HCT116 (cell line): ENCODE results near the gene ANKLE2.

ENCODE experiments used
- ELF1 ChIP-seq: IDR thresholded peaks from 2 replicates; pipeline ENCODE4 v1.6.1; 2012; ENCODE audit warnings: low read depth, borderline replicate concordance
- EZH2 ChIP-seq: fragments of 200-600 bp; sonication (generic); IDR thresholded peaks from 2 replicates; pipeline ENCODE4 v1.6.1; 2017; ENCODE audit warnings: antibody characterized with exemption, mixed run types
- EZH2phosphoT487 ChIP-seq: fragments of 200-600 bp; IDR thresholded peaks from 2 replicates; pipeline ENCODE4 v1.6.1; 2018; ENCODE audit warnings: antibody characterized with exemption, borderline replicate concordance
- POLR2A ChIP-seq: IDR thresholded peaks from 2 replicates; pipeline ENCODE4 v1.7.0; 2011; ENCODE audit warnings: borderline replicate concordance; ENCODE audit not compliant: insufficient read depth, insufficient read length; ENCODE audit errors: extremely low read depth
- RAD21 ChIP-seq: IDR thresholded peaks from 2 replicates; pipeline ENCODE4 v1.6.1; 2012; ENCODE audit warnings: low read depth, mild to moderate bottlenecking
- ZNF274 ChIP-seq: fragments of 200-500 bp; sonication (Bioruptor generic); IDR thresholded peaks from 2 replicates; pipeline ENCODE4 v1.6.1; 2014; ENCODE audit warnings: mild to moderate bottlenecking, low read depth, low read length, inconsistent platforms
- TF ChIP-seq, protein P1 (sequence below), 3 experiments: fragments of 200-600 bp in 1 of 3; sonication (generic) in 1 of 3; IDR thresholded peaks in 2 of 3; conservative IDR thresholded peaks in 1 of 3; 2 replicates each; pipeline ENCODE4 v1.5.1; 2012 to 2017; ENCODE audit warnings: low read depth in 2 of 3, low read length in 2 of 3, antibody characterized with exemption in 1 of 3, borderline replicate concordance in 1 of 3, control low read depth in 1 of 3, mild to moderate bottlenecking in 1 of 3, mixed read lengths in 1 of 3, mixed run types in 1 of 3, moderate library complexity in 1 of 3; ENCODE audit not compliant: insufficient read depth in 1 of 3
- TF ChIP-seq, protein P2 (sequence below): IDR thresholded peaks from 2 replicates; pipeline ENCODE4 v1.6.1; 2012
- TF ChIP-seq, protein P3 (sequence below): IDR thresholded peaks from 2 replicates; pipeline ENCODE4 v1.6.1; 2012; ENCODE audit warnings: low read depth

DNA sequence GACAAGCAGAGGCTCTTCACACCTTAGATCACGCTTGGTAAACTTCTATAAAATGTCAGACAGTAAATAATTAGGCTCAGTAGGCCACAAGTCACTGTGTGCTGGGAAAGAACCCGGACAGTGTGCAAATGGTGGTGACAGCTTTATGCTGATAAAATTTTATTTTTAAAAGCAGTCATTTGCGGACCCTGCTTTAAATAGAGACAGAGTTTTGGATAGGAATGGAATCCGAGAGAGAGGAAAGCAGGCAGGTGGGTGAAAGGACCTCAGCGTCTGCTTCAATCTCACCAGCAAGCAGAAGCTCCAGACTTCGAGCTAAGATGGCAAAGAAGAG, 21.4 kb downstream of the ANKLE2 start:
- no peak for TF ChIP-seq RAD21
- TF ChIP-seq EZH2phosphoT487, result no peak
- TF ChIP-seq, protein P1, sequence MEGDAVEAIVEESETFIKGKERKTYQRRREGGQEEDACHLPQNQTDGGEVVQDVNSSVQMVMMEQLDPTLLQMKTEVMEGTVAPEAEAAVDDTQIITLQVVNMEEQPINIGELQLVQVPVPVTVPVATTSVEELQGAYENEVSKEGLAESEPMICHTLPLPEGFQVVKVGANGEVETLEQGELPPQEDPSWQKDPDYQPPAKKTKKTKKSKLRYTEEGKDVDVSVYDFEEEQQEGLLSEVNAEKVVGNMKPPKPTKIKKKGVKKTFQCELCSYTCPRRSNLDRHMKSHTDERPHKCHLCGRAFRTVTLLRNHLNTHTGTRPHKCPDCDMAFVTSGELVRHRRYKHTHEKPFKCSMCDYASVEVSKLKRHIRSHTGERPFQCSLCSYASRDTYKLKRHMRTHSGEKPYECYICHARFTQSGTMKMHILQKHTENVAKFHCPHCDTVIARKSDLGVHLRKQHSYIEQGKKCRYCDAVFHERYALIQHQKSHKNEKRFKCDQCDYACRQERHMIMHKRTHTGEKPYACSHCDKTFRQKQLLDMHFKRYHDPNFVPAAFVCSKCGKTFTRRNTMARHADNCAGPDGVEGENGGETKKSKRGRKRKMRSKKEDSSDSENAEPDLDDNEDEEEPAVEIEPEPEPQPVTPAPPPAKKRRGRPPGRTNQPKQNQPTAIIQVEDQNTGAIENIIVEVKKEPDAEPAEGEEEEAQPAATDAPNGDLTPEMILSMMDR (IDR thresholded peaks at IDR 0.05 in 2 of 3, conservative IDR thresholded peaks at IDR 0.05 in 1 of 3; ENCODE audit: borderline replicate concordance in 1 of 3, insufficient read depth in 1 of 3, low read depth in 2 of 3, low read length in 2 of 3), result no peak
- TF ChIP-seq EZH2, result no peak
- TF ChIP-seq ELF1, result no peak
- TF ChIP-seq, protein P2, sequence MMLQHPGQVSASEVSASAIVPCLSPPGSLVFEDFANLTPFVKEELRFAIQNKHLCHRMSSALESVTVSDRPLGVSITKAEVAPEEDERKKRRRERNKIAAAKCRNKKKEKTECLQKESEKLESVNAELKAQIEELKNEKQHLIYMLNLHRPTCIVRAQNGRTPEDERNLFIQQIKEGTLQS, result no peak
- TF ChIP-seq ZNF274, result no peak
- TF ChIP-seq, protein P3, sequence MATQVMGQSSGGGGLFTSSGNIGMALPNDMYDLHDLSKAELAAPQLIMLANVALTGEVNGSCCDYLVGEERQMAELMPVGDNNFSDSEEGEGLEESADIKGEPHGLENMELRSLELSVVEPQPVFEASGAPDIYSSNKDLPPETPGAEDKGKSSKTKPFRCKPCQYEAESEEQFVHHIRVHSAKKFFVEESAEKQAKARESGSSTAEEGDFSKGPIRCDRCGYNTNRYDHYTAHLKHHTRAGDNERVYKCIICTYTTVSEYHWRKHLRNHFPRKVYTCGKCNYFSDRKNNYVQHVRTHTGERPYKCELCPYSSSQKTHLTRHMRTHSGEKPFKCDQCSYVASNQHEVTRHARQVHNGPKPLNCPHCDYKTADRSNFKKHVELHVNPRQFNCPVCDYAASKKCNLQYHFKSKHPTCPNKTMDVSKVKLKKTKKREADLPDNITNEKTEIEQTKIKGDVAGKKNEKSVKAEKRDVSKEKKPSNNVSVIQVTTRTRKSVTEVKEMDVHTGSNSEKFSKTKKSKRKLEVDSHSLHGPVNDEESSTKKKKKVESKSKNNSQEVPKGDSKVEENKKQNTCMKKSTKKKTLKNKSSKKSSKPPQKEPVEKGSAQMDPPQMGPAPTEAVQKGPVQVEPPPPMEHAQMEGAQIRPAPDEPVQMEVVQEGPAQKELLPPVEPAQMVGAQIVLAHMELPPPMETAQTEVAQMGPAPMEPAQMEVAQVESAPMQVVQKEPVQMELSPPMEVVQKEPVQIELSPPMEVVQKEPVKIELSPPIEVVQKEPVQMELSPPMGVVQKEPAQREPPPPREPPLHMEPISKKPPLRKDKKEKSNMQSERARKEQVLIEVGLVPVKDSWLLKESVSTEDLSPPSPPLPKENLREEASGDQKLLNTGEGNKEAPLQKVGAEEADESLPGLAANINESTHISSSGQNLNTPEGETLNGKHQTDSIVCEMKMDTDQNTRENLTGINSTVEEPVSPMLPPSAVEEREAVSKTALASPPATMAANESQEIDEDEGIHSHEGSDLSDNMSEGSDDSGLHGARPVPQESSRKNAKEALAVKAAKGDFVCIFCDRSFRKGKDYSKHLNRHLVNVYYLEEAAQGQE, result no peak
- no peak for TF ChIP-seq POLR2A
